Central memory CD8-positive, alpha-beta T cell (primary cell): ENCODE data around the gene CNTN4.

ENCODE experiments used
- ATAC-seq: fragments of 150-1000 bp; cut with Tn5 transposase; replicated peaks from 2 replicates; pipeline ENCODE4 v1.10.0; 2022; ENCODE audit warnings: mild to moderate bottlenecking, moderate FRiP score, moderate number of reproducible peaks; ENCODE audit not compliant: poor library complexity, severe bottlenecking; ENCODE audit errors: extremely low read depth
- DNase-seq, 2 donors: peaks; one replicate each; pipeline ENCODE4 v3.0.0; 2021; ENCODE audit warnings: low spot score in 2 of 2
- H3K27ac Mint-ChIP-seq: one replicate; pipeline ENCODE4 v1.8.0; 2022; ENCODE audit warnings: low read depth, mild to moderate bottlenecking, moderate library complexity, mixed read lengths
- H3K27me3 Mint-ChIP-seq: one replicate; pipeline ENCODE4 v1.8.0; 2022; ENCODE audit warnings: mixed read lengths
- H3K36me3 Mint-ChIP-seq: one replicate; pipeline ENCODE4 v1.8.0; 2022; ENCODE audit warnings: mild to moderate bottlenecking, moderate library complexity, mixed read lengths; ENCODE audit not compliant: insufficient read depth
- H3K4me1 Mint-ChIP-seq: one replicate; pipeline ENCODE4 v1.8.0; 2022; ENCODE audit warnings: mixed read lengths
- H3K4me3 Mint-ChIP-seq: one replicate; pipeline ENCODE4 v1.8.0; 2022; ENCODE audit warnings: mild to moderate bottlenecking, moderate library complexity, mixed read lengths
- H3K9me3 Mint-ChIP-seq: one replicate; pipeline ENCODE4 v1.8.0; 2022; ENCODE audit warnings: mixed read lengths

Gene CNTN4

DNA sequence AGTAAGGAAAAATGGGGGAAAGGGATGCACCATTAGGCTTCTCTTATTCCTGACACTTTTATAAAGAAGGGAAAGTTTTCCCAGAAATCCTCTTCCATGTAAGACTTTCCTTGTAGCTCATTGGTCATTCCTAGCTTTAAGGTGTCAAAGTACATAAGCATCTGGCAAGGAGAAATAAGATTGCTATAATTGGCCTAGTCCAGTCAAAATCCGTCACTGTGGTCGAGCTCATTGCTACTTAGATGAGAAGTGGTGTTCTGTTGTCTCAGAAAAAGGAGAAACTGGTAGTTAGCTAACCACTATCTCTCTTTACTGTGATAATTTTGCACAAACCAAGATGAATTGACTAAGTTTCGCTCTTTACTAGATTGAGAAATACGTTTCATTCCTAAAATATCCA is 370.1 kb downstream of the CNTN4 start:
- DNase-seq (no peak), ATAC-seq (no peak)
- Mint-ChIP-seq H3K4me3 (no peak overlapping the region), H3K4me1 (no peaks in the 10 kb centered on the region), H3K27me3 (no peaks in the 10 kb centered on the region), H3K27ac (no peak overlapping the region), H3K36me3 (no peaks in the 10 kb centered on the region), H3K9me3 (peaks cover 11% of the 10 kb centered on the region)

DNA sequence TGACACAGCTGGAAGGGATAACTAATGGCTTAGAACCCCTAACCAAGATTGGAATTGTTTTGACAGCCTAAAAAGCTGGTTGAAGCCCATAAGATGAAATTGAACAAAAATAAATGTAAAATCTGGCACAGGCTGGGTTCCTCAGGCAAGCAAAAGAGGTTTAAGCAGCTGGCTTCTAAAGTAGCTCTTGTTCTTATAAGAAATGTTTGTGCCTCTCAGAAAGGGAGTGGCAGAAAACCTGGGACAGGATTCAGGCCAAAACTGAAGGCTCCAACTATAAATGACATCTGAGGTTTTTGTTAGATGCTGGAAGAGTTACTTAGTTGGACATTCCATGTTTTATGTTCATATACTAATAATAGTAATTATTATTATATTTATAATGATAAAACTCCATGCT is 378.3 kb downstream of the CNTN4 start:
- Mint-ChIP-seq H3K4me3 (no peak overlapping the region), H3K27me3 (no peaks in the 10 kb centered on the region), H3K9me3 (peaks cover 8% of the 10 kb centered on the region), H3K4me1 (no peaks in the 10 kb centered on the region), H3K36me3 (no peaks in the 10 kb centered on the region), H3K27ac (no peak overlapping the region)
- ATAC-seq (no peak), DNase-seq (no peak)

DNA sequence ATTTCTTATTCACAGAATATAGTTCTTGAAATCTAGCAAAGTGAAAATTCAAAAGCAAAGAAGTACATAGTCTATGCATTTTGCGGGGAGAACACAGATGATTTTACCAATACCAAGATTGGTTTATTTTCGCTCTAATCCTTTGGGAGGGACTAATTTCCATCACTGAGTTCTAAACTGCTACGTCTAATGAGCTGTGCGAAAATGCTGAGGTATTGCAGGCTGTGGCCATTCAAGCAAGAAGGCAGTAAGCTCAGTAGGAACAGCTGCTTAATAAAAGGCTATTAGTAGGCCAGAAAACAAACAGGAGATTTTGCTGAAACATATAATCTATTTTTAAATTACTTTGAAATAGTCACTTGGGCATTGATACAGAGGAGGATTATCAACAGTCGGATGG is 379.0 kb downstream of the CNTN4 start:
- H3K27ac Mint-ChIP-seq, result no peak overlapping the region
- H3K4me1 Mint-ChIP-seq, result no peaks in the 10 kb centered on the region
- no peak for DNase-seq
- no peak for ATAC-seq
- no peak overlapping the region for H3K4me3 Mint-ChIP-seq
- H3K9me3 Mint-ChIP-seq, result peaks cover 5% of the 10 kb centered on the region
- no peaks in the 10 kb centered on the region for H3K36me3 Mint-ChIP-seq
- no peaks in the 10 kb centered on the region for H3K27me3 Mint-ChIP-seq

DNA sequence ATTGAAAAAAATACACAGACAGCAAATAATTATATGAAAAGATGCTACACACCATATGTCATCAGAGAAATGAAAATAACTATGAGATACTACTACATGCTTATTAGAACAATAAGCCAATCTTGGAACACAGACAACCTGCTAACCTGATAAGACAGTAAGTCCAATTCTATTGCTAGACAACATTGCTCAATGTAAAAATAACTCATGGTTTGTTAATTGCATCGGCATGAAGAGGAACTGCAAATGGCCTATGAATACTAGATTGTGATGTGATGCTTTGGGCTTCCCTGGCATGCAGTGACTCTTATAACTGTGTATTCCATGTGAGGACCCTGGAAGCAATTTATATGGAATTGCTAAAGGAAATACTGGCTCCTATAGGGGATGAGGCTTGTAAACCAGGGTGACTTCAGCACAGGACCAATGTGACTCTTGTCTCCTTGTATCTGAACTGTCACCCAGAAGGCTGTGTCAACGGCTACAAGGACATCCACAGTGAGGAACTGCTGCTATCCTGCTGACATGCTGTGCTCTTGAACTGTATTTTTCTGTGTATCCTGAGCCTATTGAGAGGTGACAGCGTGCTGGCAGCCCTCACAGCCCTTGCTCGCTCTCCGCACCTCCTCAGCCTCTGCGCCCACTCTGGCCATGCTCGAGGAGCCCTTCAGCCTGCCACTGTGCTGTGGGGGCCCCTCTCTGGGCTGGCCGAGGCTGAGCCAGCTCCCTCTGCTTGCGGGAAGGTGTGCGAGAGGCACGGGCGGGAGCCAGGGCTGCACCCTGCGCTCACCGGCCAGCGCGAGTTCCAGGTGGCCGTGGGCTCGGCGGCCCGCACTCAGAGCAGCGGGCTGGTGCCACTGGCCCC is 385.7 kb downstream of the CNTN4 start:
- no peak for DNase-seq
- ATAC-seq, result no peak
- H3K27ac Mint-ChIP-seq, result no peak overlapping the region
- no peaks in the 10 kb centered on the region for H3K4me1 Mint-ChIP-seq
- H3K9me3 Mint-ChIP-seq, result no peaks in the 10 kb centered on the region
- no peaks in the 10 kb centered on the region for H3K27me3 Mint-ChIP-seq
- H3K4me3 Mint-ChIP-seq, result no peak overlapping the region
- H3K36me3 Mint-ChIP-seq, result no peaks in the 10 kb centered on the region

DNA sequence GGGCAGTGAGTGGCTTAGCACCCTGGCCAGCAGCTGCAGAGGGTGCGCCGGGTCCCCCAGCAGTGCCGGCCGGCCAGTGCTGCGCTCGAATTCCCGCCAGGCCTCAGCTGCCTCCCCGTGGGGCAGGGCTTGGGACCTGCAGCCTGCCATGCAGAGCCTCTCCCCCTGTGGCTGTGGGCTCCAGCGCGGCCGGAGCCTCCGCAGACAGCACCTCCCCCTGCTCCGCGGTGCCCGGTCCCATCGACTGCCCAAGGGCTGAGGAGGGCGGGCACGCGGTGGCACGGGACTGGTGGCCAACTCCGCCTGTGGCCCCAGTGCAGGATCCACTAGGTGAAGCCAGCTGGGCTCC is 386.3 kb downstream of the CNTN4 start:
- no peaks in the 10 kb centered on the region for H3K27me3 Mint-ChIP-seq
- no peaks in the 10 kb centered on the region for H3K9me3 Mint-ChIP-seq
- DNase-seq, result no peak
- ATAC-seq, result no peak
- H3K4me1 Mint-ChIP-seq, result no peaks in the 10 kb centered on the region
- H3K36me3 Mint-ChIP-seq, result no peaks in the 10 kb centered on the region
- H3K27ac Mint-ChIP-seq, result no peak overlapping the region
- no peak overlapping the region for H3K4me3 Mint-ChIP-seq

DNA sequence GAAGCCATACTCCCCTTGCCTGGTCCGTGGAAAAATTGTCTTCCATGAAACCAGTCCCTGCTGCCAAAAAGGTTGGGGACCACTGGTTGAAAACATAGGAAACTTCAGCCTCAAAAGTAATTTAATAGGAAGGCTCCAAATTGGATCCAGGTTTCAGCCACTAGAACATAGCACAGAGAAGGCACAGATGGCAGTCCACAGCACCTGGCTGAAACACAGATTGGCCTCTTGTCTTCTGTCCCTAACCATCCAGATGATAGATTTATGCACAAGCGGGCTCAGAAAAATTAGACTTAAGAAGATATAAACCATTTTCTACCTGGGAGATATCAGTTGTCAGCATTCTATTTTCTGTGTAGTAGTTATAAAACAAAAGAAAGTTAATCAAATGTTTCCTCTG is 397.1 kb downstream of the CNTN4 start:
- ATAC-seq, result no peak
- H3K4me3 Mint-ChIP-seq, result no peak overlapping the region
- H3K4me1 Mint-ChIP-seq, result no peaks in the 10 kb centered on the region
- no peaks in the 10 kb centered on the region for H3K9me3 Mint-ChIP-seq
- no peak for DNase-seq
- H3K36me3 Mint-ChIP-seq, result no peaks in the 10 kb centered on the region
- H3K27ac Mint-ChIP-seq, result no peak overlapping the region
- H3K27me3 Mint-ChIP-seq, result no peaks in the 10 kb centered on the region

DNA sequence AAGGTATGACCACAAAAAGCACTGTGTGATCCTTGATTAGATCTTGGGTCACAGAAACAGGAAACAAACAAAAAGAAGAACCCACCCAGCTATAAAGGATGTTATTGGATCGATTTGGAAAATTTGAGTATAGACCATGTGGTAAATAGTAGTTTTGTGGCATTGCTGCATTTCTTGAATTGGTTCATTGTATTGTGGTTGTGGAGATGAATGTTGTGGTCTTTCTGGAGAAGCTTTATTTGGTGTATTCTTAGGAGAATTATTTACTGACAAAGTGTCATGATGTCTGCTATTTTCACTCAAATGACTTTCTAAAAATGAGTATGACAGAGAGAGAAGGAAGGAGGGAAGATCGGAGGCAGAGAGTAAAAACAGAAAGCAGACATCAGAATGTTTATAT is 406.2 kb downstream of the CNTN4 start:
- Mint-ChIP-seq H3K9me3 (peaks cover 5% of the 10 kb centered on the region), H3K4me3 (no peak overlapping the region), H3K27ac (no peak overlapping the region), H3K36me3 (no peaks in the 10 kb centered on the region), H3K27me3 (no peaks in the 10 kb centered on the region), H3K4me1 (no peaks in the 10 kb centered on the region)
- DNase-seq (no peak), ATAC-seq (no peak)

DNA sequence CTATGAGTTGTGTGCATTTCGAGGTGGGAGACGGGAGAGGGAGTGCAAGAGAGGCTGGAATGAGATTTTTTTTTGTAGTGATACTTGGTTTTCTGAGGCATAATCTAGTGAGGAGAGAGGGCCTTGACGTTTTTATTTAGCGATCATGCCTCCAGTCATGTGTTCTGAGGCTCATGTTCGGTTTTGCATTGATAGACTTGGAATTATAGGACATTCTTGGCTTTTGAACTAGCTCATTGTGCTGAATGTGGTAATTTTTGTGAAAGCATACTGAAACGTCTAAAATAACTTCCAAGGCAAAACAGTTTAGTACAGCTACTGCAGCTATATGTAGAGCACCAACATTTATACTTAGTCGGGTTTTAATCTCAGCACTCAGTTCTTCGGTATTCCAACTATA is 408.1 kb downstream of the CNTN4 start:
- no peak overlapping the region for H3K27ac Mint-ChIP-seq

DNA sequence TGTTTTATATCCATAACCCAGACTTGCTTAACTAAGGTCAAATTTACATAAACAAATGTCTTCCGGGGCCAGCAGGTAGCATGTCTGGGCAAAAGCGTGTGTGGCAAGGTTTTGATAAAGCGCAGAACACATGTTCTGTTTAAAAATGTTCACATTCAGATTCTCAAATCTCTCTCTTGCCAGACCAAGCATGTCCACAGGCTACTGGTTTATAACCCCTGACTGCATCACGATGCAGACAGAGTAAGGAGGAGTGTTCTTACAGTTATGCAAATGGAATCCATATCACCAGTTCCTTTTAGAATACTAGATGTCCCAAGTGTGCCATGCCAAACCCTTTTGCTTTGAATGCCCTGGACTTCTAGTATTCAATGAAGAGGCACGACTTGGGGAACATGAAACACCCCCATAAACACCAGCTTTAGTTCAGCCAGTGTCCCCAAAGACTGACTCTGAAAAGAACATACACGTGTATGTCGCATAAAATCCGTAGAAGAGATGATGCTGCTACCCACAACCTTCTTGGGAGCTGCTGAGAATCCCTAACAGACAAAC is 412.0 kb downstream of the CNTN4 start:
- H3K4me1 Mint-ChIP-seq, result no peaks in the 10 kb centered on the region
- no peaks in the 10 kb centered on the region for H3K27me3 Mint-ChIP-seq
- no peak overlapping the region for H3K27ac Mint-ChIP-seq
- DNase-seq (no peak), ATAC-seq (no peak)
- H3K36me3 Mint-ChIP-seq, result no peaks in the 10 kb centered on the region
- no peaks in the 10 kb centered on the region for H3K9me3 Mint-ChIP-seq
- H3K4me3 Mint-ChIP-seq, result no peak overlapping the region

More for the DNA sequence above, 408.1 kb downstream of the CNTN4 start:
- H3K4me1 Mint-ChIP-seq, result no peaks in the 10 kb centered on the region
- no peak for DNase-seq
- peaks cover 5% of the 10 kb centered on the region for H3K9me3 Mint-ChIP-seq
- no peak overlapping the region for H3K4me3 Mint-ChIP-seq
- H3K36me3 Mint-ChIP-seq, result no peaks in the 10 kb centered on the region
- H3K27me3 Mint-ChIP-seq, result no peaks in the 10 kb centered on the region
- no peak for ATAC-seq

DNA sequence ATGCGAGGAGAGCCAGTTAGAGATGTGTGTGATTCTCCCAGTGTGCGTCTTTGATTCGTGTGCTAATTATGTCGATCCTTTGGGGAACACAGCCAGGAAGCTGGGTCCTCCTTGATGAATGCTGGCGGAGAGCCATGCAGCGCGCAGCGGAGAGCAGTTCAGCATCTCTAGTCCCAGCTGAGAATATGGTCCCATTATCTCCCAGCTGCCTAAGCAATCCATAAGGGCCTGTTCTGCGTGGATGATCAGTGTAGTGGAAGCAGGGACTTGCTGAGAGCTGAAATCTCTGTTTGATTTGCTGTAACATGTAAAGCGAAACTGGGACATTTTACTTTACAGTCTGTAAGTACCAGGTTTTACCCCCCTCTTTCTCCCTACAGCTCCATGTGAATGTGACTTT is 412.7 kb downstream of the CNTN4 start:
- Mint-ChIP-seq H3K4me3 (no peak overlapping the region), H3K9me3 (no peaks in the 10 kb centered on the region), H3K27me3 (no peaks in the 10 kb centered on the region), H3K27ac (no peak overlapping the region), H3K4me1 (no peaks in the 10 kb centered on the region), H3K36me3 (no peaks in the 10 kb centered on the region)
- DNase-seq, result no peak
- ATAC-seq, result no peak

DNA sequence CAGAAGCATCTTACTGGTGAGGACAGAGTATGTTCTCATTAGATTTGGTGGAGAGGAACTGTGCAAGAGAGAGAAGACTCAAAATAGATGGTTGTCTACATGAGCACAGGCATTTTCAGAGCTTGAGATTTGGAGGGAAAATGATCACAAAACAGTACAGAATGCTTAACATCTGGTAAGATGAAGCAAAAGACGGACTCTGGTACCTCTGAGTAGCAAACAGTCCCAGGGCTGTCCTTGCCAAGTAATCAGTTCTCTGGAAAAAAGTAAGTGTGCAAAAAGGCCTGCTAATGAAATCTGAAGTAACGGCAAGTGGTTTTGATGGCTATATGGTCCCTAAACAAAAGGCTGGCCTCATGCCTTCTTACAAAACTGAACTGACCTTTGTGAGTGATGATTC is 414.2 kb downstream of the CNTN4 start:
- no peak overlapping the region for H3K27ac Mint-ChIP-seq
- DNase-seq, result no peak
- H3K4me3 Mint-ChIP-seq, result no peak overlapping the region
- no peaks in the 10 kb centered on the region for H3K9me3 Mint-ChIP-seq
- no peak for ATAC-seq
- no peaks in the 10 kb centered on the region for H3K36me3 Mint-ChIP-seq
- H3K27me3 Mint-ChIP-seq, result no peaks in the 10 kb centered on the region
- no peaks in the 10 kb centered on the region for H3K4me1 Mint-ChIP-seq

DNA sequence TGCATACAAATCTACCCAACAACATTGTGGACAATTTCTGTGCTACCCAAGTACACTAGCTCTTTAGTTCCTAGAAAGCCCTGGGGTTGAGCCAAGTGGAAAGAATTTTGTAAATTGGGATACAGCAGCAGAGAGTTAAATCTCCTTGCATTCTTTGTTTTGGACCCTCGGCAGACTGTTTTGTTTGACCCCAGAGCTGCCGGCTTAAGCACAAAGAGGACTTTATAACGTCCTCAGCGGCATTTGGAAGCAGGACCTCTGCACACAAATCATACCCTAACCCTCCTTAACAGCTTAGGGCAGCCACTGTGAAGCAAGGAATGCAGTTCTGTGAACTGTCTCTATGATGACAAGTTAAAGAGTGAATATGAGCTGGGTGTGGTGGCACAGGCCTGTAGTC is 415.3 kb downstream of the CNTN4 start:
- DNase-seq, result no peak
- Mint-ChIP-seq H3K4me3 (no peak overlapping the region), H3K27me3 (no peaks in the 10 kb centered on the region), H3K36me3 (no peaks in the 10 kb centered on the region), H3K9me3 (no peaks in the 10 kb centered on the region), H3K27ac (no peak overlapping the region), H3K4me1 (no peaks in the 10 kb centered on the region)
- ATAC-seq, result no peak

DNA sequence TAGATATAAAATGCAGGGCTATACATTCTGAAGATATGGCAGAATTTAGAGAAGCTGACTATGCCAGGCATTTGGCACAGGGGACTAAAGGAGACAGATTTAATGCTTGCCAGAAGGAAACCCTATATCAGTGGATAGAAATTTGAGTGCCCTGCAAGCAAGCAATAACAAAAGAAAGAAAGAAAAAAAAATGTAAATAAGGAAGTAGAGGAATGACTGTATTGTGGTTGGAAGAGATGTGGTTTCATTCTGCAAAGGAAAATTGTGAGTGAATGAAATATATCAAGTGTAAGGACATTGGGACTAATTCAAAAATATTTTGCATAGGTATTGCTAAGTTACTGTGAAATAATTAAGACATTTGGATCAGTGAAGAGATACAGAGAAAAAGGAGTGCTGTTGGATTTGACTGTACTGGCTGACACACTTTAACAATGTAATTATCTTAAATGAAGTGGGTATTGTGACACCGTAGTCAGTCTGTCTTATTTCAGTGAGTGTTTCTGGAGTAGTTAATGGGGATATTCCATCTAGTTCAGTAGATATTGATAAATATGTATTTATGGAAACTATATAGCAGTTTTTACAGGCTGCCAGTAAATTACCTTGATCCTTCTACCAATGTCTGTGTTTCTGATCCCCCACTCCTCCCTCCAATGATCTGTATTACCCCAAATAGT is 418.2 kb downstream of the CNTN4 start:
- H3K4me1 Mint-ChIP-seq, result no peaks in the 10 kb centered on the region

More for the DNA sequence above, 418.2 kb downstream of the CNTN4 start:
- ATAC-seq (no peak), DNase-seq (no peak)
- no peaks in the 10 kb centered on the region for H3K9me3 Mint-ChIP-seq
- no peaks in the 10 kb centered on the region for H3K36me3 Mint-ChIP-seq
- no peak overlapping the region for H3K27ac Mint-ChIP-seq
- no peak overlapping the region for H3K4me3 Mint-ChIP-seq
- H3K27me3 Mint-ChIP-seq, result no peaks in the 10 kb centered on the region
